GM23338 (cell line): ENCODE measurements around the gene SSBP2. TPM values are rescaled to one million over a fixed set of nuclear protein-coding genes. Genes with fewer than 3 reads are reported as not detected.

Source experiments
- ATAC-seq: fragments of 200-7000 bp; cut with Tn5 transposase; 3 replicates; pipeline ENCODE4 v1.9.1; 2020
- DNase-seq: peaks from one replicate; pipeline ENCODE4 v3.0.0-alpha.2; 2015; ENCODE audit warnings: low spot score
- H2AFZ ChIP-seq: fragments of 200-600 bp; sonication (generic); 2 replicates; pipeline ENCODE4 v1.8.0; 2016; ENCODE audit warnings: antibody characterized with exemption, mild to moderate bottlenecking, moderate library complexity
- H3F3A ChIP-seq: fragments of 200-600 bp; sonication (generic); replicated peaks from 2 replicates; pipeline ENCODE4 v1.8.0; 2017; ENCODE audit warnings: antibody characterized with exemption, mixed run types, low read depth
- H3K27ac ChIP-seq: fragments of 200-600 bp; sonication (generic); 2 replicates; pipeline ENCODE4 v1.6.1; 2016; ENCODE audit warnings: low read depth
- H3K27me3 ChIP-seq: fragments of 200-600 bp; sonication (generic); 2 replicates; pipeline ENCODE4 v1.8.0; 2016; ENCODE audit warnings: mild to moderate bottlenecking, mixed run types, moderate library complexity; ENCODE audit not compliant: insufficient read depth
- H3K36me3 ChIP-seq: fragments of 200-600 bp; sonication (generic); 2 replicates; pipeline ENCODE4 v1.8.0; 2016; ENCODE audit warnings: mild to moderate bottlenecking; ENCODE audit not compliant: insufficient read depth
- H3K4me1 ChIP-seq: fragments of 200-600 bp; sonication (generic); 2 replicates; pipeline ENCODE4 v1.8.0; 2016; ENCODE audit warnings: mild to moderate bottlenecking, moderate library complexity; ENCODE audit not compliant: insufficient read depth
- H3K4me2 ChIP-seq: fragments of 200-600 bp; sonication (generic); 2 replicates; pipeline ENCODE4 v1.7.1; 2017; ENCODE audit warnings: mixed run types
- H3K4me3 ChIP-seq: fragments of 200-600 bp; sonication (generic); 2 replicates; pipeline ENCODE4 v1.6.1; 2016; ENCODE audit warnings: mixed run types
- H3K79me2 ChIP-seq: fragments of 200-600 bp; sonication (generic); replicated peaks from 2 replicates; pipeline ENCODE4 v1.8.0; 2017; ENCODE audit warnings: mild to moderate bottlenecking; ENCODE audit not compliant: insufficient read depth
- H3K9me2 ChIP-seq: fragments of 200-600 bp; sonication (generic); 2 replicates; pipeline ENCODE4 v1.8.0; 2017; ENCODE audit not compliant: insufficient read depth
- H4K20me1 ChIP-seq: fragments of 200-600 bp; sonication (generic); replicated peaks from 2 replicates; pipeline ENCODE4 v1.8.0; 2017; ENCODE audit warnings: mild to moderate bottlenecking; ENCODE audit not compliant: insufficient read depth
- H3K27ac Mint-ChIP-seq: 2 replicates; pipeline ENCODE4 v1.8.0; 2020; ENCODE audit warnings: inconsistent platforms, mild to moderate bottlenecking, moderate library complexity, mixed read lengths
- H3K27me3 Mint-ChIP-seq: 3 replicates; pipeline ENCODE4 v1.8.0; 2022; ENCODE audit warnings: low read depth, mild to moderate bottlenecking, moderate library complexity, mixed read lengths, inconsistent platforms; ENCODE audit not compliant: insufficient read depth, poor library complexity
- H3K36me3 Mint-ChIP-seq: 3 replicates; pipeline ENCODE4 v1.8.0; 2021; ENCODE audit warnings: low read depth, mild to moderate bottlenecking, inconsistent platforms, moderate library complexity, mixed read lengths
- H3K4me1 Mint-ChIP-seq: 3 replicates; pipeline ENCODE4 v1.8.0; 2020; ENCODE audit warnings: mild to moderate bottlenecking, inconsistent platforms, mixed read lengths
- H3K4me3 Mint-ChIP-seq: 3 replicates; pipeline ENCODE4 v1.8.0; 2021; ENCODE audit warnings: moderate library complexity, mild to moderate bottlenecking, inconsistent platforms, mixed read lengths
- H3K9me3 Mint-ChIP-seq: 3 replicates; pipeline ENCODE4 v1.8.0; 2020; ENCODE audit warnings: moderate library complexity, mild to moderate bottlenecking, inconsistent platforms, mixed read lengths
- CREB1 ChIP-seq: fragments of 250-450 bp; sonication (Bioruptor Pico); IDR thresholded peaks from 2 replicates; pipeline ENCODE4 v1.5.0; 2020; ENCODE audit warnings: low read depth, mild to moderate bottlenecking, moderate library complexity
- CTCF ChIP-seq, 2 experiments: fragments of 200-600 bp in 1 of 2; sonication (generic) in 1 of 2; conservative IDR thresholded peaks; 2 replicates each; pipeline versions ENCODE4 v1.5.1 to v1.6.1; 2016 to 2017; ENCODE audit warnings: antibody characterized with exemption in 2 of 2, low read depth in 2 of 2, mild to moderate bottlenecking in 2 of 2, moderate library complexity in 1 of 2
- EZH2phosphoT487 ChIP-seq: fragments of 200-600 bp; sonication (generic); IDR thresholded peaks from one replicate; pipeline ENCODE4 v1.8.1; 2018; ENCODE audit warnings: antibody characterized with exemption; ENCODE audit not compliant: unreplicated experiment
- NANOG ChIP-seq: IDR thresholded peaks from 2 replicates; pipeline ENCODE4 v1.6.1; 2016; ENCODE audit warnings: antibody characterized with exemption, borderline replicate concordance
- POLR2AphosphoS5 ChIP-seq: IDR thresholded peaks from 2 replicates; pipeline ENCODE4 v1.6.1; 2016; ENCODE audit warnings: antibody characterized with exemption, low read depth
- ZNF331 ChIP-seq: fragments of 250-450 bp; sonication (Bioruptor Pico); IDR thresholded peaks from 2 replicates; pipeline ENCODE4 v1.5.0; 2020; ENCODE audit warnings: low read depth, mild to moderate bottlenecking, moderate library complexity
- polyA plus RNA-seq: library from polyadenylated mRNA; unstranded; fragments of >200 nt; fragmentation: Nextera tagmentation; extraction: Ambion mirVana; gene quantifications from 2 replicates; pipeline ENCODE4 v1.2.1, GENCODE V29; 2016
- total RNA-seq: library from RNA; depleted of rRNA; stranded (reverse); fragments of >200 nt; shearing (Covaris generic); gene quantifications from 2 replicates; pipeline ENCODE4 v1.2.3, GENCODE V29; 2014
- TF ChIP-seq, protein P1 (sequence below): fragments of 250-450 bp; sonication (Bioruptor Pico); IDR thresholded peaks from 2 replicates; pipeline ENCODE4 v1.5.0; 2020; ENCODE audit warnings: mild to moderate bottlenecking, moderate library complexity
- TF ChIP-seq, protein P2 (sequence below): IDR thresholded peaks from 2 replicates; pipeline ENCODE4 v1.6.1; 2016; ENCODE audit warnings: antibody characterized with exemption

The SSBP2 gene
- total and polyA plus RNA-seq, 2 experiments from 2014 or later, result 21.5 to 24.7 TPM

GRCh38 chr5:81435023-81435422, 315.9 kb downstream of the SSBP2 start (continued):
- TF ChIP-seq CTCF (conservative IDR thresholded peaks at IDR 0.05; ENCODE audit: low read depth in 2 of 2), result no peak
- TF ChIP-seq NANOG, result no peak
- TF ChIP-seq CREB1, result no peak
- TF ChIP-seq, protein P1, sequence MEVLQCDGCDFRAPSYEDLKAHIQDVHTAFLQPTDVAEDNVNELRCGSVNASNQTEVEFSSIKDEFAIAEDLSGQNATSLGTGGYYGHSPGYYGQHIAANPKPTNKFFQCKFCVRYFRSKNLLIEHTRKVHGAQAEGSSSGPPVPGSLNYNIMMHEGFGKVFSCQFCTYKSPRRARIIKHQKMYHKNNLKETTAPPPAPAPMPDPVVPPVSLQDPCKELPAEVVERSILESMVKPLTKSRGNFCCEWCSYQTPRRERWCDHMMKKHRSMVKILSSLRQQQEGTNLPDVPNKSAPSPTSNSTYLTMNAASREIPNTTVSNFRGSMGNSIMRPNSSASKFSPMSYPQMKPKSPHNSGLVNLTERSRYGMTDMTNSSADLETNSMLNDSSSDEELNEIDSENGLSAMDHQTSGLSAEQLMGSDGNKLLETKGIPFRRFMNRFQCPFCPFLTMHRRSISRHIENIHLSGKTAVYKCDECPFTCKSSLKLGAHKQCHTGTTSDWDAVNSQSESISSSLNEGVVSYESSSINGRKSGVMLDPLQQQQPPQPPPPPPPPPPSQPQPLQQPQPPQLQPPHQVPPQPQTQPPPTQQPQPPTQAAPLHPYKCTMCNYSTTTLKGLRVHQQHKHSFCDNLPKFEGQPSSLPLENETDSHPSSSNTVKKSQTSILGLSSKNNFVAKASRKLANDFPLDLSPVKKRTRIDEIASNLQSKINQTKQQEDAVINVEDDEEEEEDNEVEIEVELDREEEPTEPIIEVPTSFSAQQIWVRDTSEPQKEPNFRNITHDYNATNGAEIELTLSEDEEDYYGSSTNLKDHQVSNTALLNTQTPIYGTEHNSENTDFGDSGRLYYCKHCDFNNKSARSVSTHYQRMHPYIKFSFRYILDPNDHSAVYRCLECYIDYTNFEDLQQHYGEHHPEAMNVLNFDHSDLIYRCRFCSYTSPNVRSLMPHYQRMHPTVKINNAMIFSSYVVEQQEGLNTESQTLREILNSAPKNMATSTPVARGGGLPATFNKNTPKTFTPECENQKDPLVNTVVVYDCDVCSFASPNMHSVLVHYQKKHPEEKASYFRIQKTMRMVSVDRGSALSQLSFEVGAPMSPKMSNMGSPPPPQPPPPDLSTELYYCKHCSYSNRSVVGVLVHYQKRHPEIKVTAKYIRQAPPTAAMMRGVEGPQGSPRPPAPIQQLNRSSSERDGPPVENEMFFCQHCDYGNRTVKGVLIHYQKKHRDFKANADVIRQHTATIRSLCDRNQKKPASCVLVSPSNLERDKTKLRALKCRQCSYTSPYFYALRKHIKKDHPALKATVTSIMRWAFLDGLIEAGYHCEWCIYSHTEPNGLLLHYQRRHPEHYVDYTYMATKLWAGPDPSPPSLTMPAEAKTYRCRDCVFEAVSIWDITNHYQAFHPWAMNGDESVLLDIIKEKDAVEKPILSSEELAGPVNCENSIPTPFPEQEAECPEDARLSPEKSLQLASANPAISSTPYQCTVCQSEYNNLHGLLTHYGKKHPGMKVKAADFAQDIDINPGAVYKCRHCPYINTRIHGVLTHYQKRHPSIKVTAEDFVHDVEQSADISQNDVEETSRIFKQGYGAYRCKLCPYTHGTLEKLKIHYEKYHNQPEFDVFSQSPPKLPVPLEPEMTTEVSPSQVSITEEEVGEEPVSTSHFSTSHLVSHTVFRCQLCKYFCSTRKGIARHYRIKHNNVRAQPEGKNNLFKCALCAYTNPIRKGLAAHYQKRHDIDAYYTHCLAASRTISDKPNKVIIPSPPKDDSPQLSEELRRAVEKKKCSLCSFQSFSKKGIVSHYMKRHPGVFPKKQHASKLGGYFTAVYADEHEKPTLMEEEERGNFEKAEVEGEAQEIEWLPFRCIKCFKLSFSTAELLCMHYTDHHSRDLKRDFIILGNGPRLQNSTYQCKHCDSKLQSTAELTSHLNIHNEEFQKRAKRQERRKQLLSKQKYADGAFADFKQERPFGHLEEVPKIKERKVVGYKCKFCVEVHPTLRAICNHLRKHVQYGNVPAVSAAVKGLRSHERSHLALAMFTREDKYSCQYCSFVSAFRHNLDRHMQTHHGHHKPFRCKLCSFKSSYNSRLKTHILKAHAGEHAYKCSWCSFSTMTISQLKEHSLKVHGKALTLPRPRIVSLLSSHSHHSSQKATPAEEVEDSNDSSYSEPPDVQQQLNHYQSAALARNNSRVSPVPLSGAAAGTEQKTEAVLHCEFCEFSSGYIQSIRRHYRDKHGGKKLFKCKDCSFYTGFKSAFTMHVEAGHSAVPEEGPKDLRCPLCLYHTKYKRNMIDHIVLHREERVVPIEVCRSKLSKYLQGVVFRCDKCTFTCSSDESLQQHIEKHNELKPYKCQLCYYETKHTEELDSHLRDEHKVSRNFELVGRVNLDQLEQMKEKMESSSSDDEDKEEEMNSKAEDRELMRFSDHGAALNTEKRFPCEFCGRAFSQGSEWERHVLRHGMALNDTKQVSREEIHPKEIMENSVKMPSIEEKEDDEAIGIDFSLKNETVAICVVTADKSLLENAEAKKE, result no peak
- TF ChIP-seq, protein P2, sequence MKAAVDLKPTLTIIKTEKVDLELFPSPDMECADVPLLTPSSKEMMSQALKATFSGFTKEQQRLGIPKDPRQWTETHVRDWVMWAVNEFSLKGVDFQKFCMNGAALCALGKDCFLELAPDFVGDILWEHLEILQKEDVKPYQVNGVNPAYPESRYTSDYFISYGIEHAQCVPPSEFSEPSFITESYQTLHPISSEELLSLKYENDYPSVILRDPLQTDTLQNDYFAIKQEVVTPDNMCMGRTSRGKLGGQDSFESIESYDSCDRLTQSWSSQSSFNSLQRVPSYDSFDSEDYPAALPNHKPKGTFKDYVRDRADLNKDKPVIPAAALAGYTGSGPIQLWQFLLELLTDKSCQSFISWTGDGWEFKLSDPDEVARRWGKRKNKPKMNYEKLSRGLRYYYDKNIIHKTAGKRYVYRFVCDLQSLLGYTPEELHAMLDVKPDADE, result no peak

DNA sequence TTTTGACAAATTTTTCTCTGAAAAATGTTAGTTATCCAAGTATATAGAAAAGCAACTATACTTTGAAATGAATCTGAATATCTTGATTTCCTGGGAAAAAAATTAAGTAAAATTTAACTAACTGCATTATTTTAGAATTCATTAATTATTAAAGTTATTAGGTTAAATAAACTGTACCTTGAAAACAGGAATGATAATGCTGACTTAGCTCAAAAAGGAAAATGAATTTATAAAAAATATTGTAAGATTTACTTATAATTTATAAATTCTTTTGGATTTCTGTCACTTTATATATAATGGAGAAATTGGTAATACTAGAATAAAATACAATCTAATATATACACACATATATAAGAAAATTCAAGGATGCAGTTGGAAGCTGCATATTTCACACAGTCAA, 320.9 kb downstream of the SSBP2 start:
- Mint-ChIP-seq H3K4me1 (peaks cover 13% of the 10 kb centered on the region), H3K27me3 (no peaks in the 10 kb centered on the region), H3K27ac (no peak overlapping the region), H3K4me3 (no peak overlapping the region), H3K9me3 (peaks cover 6% of the 10 kb centered on the region; the same call in 2 of the 3 replicates), H3K36me3 (peaks cover 5% of the 10 kb centered on the region; the same call in 2 of the 3 replicates)
- no peaks in the 10 kb centered on the region for H3K9me2 ChIP-seq
- H3K4me3 ChIP-seq, result no peak overlapping the region
- H3K4me1 ChIP-seq, result peaks cover 11% of the 10 kb centered on the region; the same call in 1 of the 2 replicates
- ATAC-seq (no peak), DNase-seq (no peak)
- H3K27me3 ChIP-seq, result no peaks in the 10 kb centered on the region
- no peaks in the 10 kb centered on the region for H4K20me1 ChIP-seq
- no peaks in the 10 kb centered on the region for H3K36me3 ChIP-seq
- H3K79me2 ChIP-seq, result no peaks in the 10 kb centered on the region
- H3K4me2 ChIP-seq, result no peak overlapping the region
- no peaks in the 10 kb centered on the region for H3F3A ChIP-seq
- H2AFZ ChIP-seq, result no peak overlapping the region
- TF ChIP-seq NANOG (no peak), CREB1 (no peak), CTCF (conservative IDR thresholded peaks at IDR 0.05; ENCODE audit: low read depth in 2 of 2) (no peak), POLR2AphosphoS5 (no peak), ZNF331 (CRISPR knock-in tag) (no peak), EZH2phosphoT487 (no peak)
- H3K27ac ChIP-seq, result no peak overlapping the region
